Inflammatory macrophage treated with lipopolysaccharide for 4 hours (primary cell): ENCODE results near the gene SFRP2.
A peak's percentile ranks its signal among the peaks of the same experiment; 100 is the strongest.

Source experiments
- DNase-seq: peaks from one replicate; pipeline ENCODE4 v3.0.0-alpha.2; 2020

The SFRP2 gene

GRCh38 chr4:153788413-153789276 is at the start of gene SFRP2:
SFRP2 (minus strand) TSS chr4:153789083; CDS start chr4:153788835, 248 bp downstream.
- DNase-seq: no peak

DNA sequence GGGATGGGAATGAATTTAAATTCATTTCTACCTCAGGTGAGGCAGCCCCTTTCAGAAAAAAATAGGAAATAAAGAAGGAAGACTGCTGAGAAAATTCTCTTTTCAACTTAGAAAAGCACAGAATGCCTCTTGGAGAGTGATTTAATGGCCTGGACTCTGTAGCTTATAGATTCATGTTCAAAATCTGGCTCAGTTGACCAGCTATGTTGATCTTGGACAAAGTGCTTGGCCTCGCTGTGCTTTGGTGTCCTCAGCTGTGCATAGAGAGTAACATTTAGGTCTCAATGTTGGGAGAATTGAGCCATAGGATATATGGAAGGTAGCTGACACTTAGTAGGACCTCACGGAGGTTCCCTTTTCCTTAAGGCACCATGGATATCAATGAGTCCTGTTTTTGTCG is 49.7 kb upstream of the SFRP2 start:
- no peak for DNase-seq

DNA sequence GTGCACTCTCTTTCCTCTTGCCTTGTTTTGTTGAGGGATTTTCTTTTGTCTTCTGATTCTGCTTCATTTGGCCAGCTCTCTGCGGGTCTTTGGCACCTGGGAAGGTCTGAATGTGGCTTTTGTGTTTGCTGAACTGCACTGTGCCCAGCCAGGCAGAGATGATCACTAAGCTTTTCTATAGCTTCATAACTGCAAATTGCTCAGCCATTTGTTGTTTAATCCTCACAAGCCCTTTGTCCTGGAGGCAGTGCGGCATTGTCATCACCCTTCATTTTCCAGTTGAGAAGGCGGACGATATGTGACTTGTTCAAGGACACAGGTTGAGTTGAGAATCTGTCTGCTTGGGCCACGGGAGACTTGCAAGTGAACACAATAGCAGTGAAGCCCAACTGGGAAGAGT is 46.0 kb upstream of the SFRP2 start:
- no peak for DNase-seq

GRCh38 chr4:153832720-153833287 is 43.9 kb upstream of the SFRP2 start:
- no peak for DNase-seq

DNA sequence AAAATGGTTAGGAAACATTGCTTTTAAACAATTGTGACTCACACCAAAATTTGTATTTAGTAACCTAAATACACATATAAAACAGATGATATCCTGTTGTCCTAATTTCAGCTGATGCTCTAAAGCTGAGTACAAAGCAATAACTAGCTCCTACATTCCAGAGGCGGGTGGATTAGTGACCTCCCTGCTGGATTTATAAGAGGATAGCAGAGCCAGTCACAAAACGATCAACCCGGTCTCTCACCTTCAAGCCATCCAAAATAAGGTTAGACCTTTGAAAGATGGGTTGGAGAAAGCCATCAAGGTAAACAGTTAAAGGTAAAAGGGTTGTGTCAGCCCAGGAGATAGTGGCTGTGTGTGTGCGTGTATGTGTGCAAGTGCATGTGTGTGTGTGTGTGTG is 43.2 kb upstream of the SFRP2 start:
- no peak for DNase-seq

GRCh38 chr4:153831245-153831644 is 42.4 kb upstream of the SFRP2 start:
- DNase-seq: no peak

DNA sequence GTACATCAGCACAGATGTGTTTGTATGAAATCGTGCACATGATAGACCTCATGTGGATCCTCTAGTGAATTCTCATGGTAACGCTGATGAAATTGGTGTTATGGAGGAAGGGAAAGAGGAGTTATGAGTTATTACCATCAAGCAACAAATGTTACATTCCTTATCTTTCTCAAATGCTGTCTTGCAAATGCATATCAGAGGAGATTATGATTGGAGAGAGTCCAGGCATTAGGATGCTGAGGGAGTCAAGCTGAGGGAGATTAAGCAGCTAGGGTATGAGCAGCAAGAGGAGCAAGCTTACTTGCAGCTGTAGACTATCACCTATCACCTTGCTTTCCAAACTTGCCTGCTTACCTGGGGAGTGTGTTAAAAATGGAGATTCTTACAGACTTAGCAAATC is 36.8 kb upstream of the SFRP2 start:
- no peak for DNase-seq

DNA sequence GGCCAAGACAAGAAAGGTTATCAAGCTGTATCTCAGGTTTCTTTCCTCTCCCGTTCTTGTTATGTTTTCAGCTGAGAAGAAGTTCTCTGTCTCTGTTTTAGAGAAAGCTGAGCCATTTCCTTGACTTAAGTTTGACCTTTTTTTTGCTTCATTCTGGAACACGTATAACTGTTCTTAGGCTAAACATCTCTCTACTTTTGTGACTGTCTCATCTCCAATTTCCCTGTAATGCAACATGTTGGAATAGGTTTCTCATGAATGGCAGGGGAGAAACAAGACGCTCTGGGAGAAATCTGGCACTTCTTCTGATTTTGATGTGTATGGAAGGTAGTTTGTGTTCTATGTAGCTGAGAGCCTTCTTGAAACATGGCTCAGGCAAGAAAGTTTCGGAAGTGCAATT is 36.2 kb upstream of the SFRP2 start:
- DNase-seq: no peak

DNA sequence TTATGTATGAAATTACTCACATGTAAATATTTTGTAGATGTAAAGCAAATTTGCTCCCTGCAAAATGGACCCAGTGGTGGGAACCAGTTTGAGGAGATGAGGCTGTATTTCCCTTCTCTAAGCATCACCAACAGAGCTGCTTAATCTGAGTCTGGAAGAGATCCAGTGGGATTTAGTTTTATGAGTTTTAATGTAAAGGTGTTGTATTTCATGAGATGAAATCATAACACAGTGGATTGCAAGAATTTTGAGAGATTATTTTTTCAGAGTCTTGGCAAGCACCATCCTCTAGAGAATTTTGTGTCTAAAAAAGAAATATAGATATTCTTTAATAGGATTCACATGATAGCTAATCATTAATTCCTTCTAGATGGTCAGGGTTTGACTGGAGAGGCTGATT is 35.6 kb upstream of the SFRP2 start:
- no peak for DNase-seq

GRCh38 chr4:153823483-153823882 is 34.6 kb upstream of the SFRP2 start:
- DNase-seq: no peak

- DNase-seq: no peak
Measured at GRCh38 chr4:153822316-153822715, 33.4 kb upstream of the SFRP2 start.

- no peak for DNase-seq
Measured at GRCh38 chr4:153817466-153817865, 28.6 kb upstream of the SFRP2 start.

DNA sequence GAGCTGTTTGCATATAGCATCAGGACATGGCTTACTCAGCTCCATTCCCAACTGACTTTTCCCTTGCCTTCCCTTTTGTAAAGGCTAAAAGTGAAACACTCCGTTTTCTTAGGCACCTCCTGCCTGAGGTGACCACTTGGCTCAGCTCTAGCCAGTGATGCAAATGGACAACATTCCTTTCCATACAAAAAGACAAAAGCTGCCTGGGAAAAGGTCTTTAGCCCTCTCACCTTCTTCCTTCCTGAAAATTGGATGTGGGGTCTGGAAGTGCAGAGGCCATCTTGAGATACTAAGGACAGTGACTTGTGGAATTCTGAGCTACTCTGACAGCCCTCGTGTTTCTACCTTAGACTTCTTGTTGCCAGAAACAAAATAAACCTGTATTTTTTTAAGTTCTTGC is 27.7 kb upstream of the SFRP2 start:
- DNase-seq: no peak

GRCh38 chr4:153814789-153815188 is 25.9 kb upstream of the SFRP2 start:
- no peak for DNase-seq

DNA sequence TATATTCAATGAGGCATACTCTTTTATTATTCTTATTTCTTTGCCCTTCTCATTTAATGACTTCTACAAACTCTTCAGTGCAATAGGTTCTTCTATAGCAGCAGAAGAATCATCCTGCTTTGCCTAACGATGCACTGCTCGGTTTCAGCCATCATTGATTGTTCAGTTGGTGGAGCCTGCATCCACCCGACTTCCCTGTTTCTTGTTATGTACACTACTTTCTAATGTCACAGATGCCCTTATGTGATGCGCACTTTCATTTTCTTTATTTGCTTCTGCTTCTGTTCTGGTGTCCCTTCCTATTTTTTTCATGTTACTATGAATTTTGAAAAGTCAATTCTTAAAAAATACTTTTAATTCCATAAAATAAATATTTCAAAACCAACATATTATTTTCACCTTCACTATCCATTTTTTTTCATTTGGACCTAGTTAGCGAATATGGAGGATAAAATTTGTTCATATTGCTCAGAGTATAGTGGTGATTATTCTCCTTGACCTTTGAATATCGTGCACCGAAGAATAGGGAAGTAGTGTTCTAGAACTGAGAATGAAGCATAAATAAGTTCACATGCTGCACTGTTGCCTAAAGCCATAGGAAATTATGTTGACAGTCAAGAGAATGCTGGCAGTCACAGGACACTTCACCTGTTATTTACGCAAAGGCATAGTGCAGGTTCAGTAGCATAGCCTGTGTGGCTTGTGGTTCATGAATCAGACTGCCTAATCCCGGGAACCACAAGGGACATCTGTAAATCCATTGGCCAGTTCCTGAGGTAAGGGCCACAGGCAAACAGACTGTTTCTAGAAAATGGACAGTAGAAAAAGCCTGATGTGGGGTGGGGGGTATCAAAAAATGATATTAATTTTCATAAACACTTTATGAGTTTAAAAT is 21.3 kb upstream of the SFRP2 start:
- DNase-seq: peak; percentile 29

GRCh38 chr4:153809307-153809706 is 20.4 kb upstream of the SFRP2 start:
- DNase-seq: no peak

GRCh38 chr4:153808175-153808574 is 19.3 kb upstream of the SFRP2 start:
- no peak for DNase-seq

GRCh38 chr4:153806073-153806472 is 17.2 kb upstream of the SFRP2 start:
- no peak for DNase-seq

DNA sequence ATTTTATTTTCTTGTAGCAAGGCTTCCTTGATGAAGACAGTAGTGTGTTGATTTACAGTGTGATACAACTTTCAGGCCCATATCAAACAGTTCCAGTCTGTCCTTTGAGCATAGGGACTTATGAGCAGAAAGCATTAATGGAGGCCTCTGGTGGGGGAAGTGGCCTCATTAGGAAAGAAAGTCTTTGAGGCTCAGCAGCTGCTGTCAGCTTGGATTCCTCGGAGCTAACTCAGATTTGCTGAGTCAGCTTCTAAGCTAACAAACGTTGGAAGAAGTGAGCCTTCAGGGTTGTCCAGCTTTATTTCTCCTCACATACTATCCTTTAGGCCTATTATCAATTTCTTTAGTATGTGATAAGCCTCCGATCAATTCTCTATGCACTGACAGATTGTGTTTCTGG is 15.8 kb upstream of the SFRP2 start:
- no peak for DNase-seq

DNA sequence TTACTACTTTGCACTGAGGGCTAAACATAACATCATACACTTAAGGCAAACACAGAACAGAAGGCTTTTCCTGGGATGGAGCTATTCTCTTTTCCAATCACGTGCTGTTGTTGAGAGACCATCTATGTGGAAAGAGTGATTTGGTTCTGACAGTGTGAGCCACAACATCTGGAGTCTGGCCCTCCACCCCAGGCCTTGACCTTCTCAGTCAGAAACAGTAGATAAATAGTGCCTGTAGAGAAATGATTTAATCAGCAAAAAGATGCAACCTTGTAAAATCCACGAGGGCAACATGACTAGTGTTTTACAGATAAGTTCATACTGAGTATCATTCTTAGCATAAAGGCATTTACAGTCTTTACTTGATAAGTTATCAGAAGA is 10.8 kb upstream of the SFRP2 start:
- no peak for DNase-seq

GRCh38 chr4:153798901-153799693 is 10.2 kb upstream of the SFRP2 start:
- no peak for DNase-seq

DNA sequence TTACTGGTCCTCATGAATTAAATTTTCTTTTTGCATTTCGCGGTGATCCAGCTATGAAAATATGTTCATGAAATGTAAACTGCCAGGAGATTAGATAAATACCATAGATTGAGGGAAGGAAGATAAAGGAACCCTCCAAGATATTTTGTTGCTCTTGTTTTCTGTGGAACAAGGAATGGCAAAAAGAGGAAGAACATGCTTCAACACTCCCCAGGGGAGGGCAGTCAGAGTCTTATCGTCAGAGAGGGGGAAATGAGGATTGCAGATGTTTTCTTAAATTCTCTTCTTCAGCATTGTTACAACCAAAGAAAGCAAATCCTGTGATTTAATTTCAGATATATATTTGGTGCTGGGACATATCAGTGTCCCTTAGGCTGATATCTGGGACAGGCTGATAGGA is 9.5 kb upstream of the SFRP2 start:
- no peak for DNase-seq

DNA sequence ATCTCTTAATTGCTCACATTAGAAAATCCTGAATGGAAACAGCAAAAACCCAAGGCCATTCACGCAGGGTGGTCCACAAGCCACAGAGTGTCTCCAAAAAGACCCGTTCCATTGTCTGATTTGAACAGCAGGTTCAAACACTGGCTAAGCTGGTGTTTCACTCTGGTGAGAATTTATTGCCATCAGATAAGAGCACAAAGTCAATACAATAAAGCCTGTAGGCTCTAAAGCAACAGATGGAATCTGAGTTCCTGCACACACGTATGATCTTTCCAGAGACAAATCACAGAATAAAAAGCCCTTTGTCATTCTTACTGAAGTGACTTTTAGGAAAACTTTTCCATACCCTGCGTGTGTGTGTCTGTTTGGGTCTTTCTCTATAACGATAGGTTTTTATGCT is 5.1 kb upstream of the SFRP2 start:
- DNase-seq: no peak
